Fibroblast of pulmonary artery (primary cell): Measurements from ENCODE around the gene NINL.

ENCODE experiments used
- DNase-seq: peaks from one replicate; pipeline ENCODE4 v3.0.0-alpha.2; 2010; ENCODE audit warnings: low read depth
- H3K4me3 ChIP-seq: replicated peaks from 2 replicates; pipeline ENCODE4 v1.5.1; 2011; ENCODE audit warnings: low read depth, mild to moderate bottlenecking, control low read depth, low read length, moderate library complexity
- TF ChIP-seq, protein P1 (sequence below): IDR thresholded peaks from 2 replicates; pipeline ENCODE4 v1.5.1; 2011; ENCODE audit warnings: mild to moderate bottlenecking, control low read depth, low read length, inconsistent platforms; ENCODE audit errors: missing control alignments

Gene NINL

DNA sequence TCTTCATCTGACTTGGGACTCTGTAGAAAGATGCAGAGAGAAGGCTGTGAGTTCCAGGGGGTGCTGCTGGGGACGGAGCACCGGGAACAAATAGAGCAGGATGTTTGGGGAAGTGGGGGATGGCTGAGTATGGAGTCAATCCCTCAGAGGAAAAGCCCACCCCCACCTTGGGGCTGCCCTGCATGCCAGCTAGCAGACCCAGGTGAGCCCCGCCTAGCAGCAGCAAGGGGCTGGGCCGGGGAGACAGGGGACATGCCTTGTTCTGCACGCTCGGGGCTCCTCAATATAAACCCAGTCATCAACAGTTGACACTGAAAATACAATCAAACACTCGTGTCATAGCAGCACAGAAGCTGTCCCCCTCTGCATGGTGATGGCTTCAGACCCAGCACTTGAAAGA, 74.6 kb downstream of the NINL start:
- no peak for DNase-seq
- no peak overlapping the region for H3K4me3 ChIP-seq
- TF ChIP-seq, protein P1, sequence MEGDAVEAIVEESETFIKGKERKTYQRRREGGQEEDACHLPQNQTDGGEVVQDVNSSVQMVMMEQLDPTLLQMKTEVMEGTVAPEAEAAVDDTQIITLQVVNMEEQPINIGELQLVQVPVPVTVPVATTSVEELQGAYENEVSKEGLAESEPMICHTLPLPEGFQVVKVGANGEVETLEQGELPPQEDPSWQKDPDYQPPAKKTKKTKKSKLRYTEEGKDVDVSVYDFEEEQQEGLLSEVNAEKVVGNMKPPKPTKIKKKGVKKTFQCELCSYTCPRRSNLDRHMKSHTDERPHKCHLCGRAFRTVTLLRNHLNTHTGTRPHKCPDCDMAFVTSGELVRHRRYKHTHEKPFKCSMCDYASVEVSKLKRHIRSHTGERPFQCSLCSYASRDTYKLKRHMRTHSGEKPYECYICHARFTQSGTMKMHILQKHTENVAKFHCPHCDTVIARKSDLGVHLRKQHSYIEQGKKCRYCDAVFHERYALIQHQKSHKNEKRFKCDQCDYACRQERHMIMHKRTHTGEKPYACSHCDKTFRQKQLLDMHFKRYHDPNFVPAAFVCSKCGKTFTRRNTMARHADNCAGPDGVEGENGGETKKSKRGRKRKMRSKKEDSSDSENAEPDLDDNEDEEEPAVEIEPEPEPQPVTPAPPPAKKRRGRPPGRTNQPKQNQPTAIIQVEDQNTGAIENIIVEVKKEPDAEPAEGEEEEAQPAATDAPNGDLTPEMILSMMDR, result no peak

DNA sequence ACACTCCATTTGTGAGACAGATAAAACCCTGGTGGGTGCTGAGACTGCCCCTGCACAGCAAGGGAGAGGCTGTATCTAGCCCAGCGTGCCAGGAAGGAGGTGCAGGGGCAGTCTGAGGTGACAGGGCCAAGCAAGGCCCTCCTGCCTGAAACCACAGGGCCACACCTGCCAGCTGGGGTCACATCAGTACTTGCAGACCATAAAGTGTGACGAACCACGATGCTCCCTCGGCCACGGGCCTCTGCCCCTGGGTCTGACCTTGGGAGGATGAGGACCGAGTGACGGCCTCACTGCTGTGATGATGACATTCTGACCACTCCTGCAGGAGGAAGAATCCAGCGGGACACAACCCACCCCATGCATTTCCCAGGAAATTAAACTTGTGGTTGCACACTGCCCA, 75.1 kb downstream of the NINL start:
- H3K4me3 ChIP-seq, result no peak overlapping the region
- no peak for DNase-seq
- TF ChIP-seq, protein P1, result no peak

DNA sequence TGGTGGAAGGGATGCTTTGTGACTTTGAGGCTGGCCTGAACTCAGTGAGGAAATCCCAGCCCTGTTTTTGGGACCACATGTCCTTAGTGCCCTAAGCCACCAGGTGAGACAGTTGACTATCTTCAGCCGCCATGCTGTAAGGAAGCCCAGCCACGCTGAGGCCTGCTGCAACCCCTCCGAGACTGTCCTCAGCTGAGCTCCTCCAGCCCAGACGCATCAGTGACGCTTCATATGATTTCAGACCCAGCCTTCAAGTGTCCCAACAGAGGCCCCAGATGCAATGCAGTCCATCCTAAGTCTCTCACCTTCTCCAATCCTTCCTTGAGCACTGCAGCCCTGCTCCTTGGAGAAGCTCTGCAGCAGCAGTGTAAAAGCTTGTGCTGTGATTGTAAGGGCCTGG, 76.2 kb downstream of the NINL start:
- H3K4me3 ChIP-seq, result no peak overlapping the region
- TF ChIP-seq, protein P1, result no peak

DNA sequence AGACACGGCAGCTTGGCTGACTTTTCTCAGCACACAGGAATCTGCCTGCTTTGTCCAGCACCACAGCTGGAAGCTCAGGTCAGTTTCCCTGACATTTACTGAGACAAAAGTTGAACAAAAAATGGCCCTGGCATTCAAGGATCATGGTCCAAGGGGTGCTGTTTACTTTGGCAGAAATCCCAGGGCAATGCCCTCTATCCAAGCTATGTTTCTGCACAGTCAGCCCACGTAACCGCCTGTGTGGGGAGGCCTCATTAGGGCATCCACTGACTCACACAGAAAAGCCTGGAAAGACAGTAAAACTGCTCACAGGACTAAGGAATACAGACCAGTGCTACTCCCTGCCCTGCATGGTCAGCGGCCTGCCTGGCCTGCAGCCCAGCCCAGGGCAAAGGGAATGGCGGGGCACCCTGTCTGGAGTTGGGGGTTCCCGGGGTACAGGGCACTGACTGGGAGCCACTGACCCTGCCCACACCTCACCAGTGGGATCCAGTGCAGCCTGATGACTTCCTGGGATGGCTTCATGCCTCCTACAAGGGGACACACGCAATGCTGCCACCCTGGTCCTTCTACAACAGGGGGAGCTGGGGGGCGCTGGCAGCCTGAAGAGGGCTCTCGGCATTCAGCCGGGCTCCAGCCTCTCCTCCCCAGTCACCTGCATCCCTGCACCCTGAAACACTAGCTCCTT, 77.1 kb downstream of the NINL start:
- TF ChIP-seq, protein P1, result no peak
- peak; percentile 81 for DNase-seq
- no peak overlapping the region for H3K4me3 ChIP-seq

More for the DNA sequence above, 76.2 kb downstream of the NINL start:
- no peak for DNase-seq

DNA sequence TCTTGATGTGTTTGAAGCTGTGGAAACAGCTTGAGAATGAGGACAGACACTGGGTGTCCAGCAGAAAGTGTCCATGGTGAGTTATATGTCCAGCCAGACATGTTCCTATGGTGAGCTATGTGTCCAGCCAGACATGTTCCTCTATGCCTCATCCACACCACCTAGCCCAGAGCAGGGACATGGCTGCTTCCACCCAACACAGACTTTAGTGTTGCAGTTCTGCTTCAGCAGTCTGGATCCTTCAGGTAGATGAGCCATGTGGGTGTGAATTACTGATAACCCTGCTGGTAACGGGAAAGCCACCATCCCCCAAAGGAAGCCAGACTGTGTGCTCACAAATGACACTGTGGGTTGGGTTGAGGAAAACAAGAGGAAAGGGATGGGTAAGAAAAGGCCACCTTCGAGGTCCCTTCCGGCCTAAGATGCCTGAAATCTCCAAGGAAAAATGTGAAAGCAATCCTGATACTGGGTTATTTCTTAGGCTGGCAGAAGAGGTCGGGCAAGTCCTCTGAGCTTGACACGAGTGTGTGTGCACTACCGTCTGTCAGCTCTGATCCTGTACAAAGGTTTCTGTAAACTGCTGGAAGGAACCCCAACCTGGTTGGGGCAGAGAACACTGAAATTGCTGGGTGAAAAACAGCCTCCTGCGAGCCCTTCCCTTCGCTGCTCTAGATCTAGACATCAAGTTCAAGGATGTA, 77.8 kb downstream of the NINL start:
- DNase-seq, result no peak
- TF ChIP-seq, protein P1, result no peak
- no peak overlapping the region for H3K4me3 ChIP-seq

DNA sequence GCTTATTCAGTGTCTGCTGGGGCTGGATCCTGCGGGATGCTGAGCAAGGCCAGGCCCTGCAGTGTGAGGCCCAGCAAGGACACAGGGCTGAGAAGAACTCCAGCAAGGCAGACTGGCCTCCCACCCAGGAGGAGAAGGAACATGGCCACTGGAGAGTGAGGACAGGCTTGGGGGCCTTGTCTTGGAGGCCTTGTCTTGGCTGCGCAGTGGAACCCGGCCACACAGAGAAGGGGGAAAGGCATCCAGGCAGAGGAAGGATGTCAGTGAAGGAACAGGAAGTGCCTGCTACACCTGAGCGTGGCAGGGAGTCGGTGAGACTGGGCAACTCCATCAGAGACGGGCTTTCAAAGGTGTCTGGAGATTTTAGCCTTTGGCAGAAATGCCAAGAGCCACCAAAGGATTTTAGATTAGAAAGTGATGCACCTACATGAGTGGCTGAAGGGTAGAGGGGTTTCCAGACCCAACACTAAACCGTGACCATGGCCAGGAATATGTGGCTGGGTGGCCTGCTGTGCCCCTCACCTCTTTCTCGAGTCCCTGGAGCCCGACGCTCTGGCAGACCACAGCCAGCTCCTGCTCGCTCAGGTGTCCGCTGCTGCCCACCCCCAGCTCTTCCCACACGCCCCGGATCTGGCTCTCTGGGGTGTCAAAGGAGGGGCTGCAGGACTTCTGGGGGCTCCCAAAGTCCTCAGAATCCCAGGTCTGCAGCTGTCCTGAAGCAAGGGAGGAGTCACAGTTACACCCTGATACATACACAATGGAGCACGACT, 80.8 kb downstream of the NINL start:
- H3K4me3 ChIP-seq, result no peak overlapping the region
- DNase-seq, result no peak
- TF ChIP-seq, protein P1, result no peak
